Suprapubic skin (tissue), 3 donors: ENCODE measurements around the gene C2CD3.

Experiments used
- POLR2AphosphoS5 ChIP-seq, 3 donors: sonication (generic); formaldehyde crosslinking; IDR thresholded peaks; one replicate each; pipeline ENCODE4 v1.6.1; 2017; ENCODE audit warnings: antibody characterized with exemption in 3 of 3
- TF ChIP-seq, protein P1 (sequence below), 2 donors: fragments of 200-600 bp in 1 of 2; fragments of 450-650 bp in 1 of 2; sonication (generic) in 1 of 2; IDR thresholded peaks; one replicate each; pipeline ENCODE4 v1.5.1; 2016 to 2019; ENCODE audit warnings: antibody characterized with exemption in 2 of 2, mild to moderate bottlenecking in 1 of 2, moderate library complexity in 1 of 2

DNA sequence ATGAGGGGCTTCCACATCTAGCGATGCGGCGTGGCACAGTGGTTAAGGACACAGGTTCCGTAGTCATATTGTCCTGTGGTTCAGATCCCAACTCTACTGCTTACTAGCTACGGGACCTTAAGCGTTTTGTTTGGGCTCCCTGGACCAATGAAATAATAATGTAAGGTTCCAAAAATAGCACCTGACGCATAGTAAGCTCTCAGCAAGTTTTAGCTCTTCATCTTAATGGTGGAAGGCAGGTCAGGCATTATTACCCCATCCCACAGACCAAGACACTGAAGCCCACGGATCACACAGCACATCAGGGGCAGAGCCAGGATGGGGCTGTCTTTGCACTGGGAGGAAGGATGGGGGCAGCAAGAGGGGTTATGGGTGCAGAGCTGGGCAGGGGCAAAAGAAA, 206.9 kb downstream of the C2CD3 start:
- TF ChIP-seq POLR2AphosphoS5 (IDR thresholded peaks at IDR 0.05): no peak
- TF ChIP-seq, protein P1, sequence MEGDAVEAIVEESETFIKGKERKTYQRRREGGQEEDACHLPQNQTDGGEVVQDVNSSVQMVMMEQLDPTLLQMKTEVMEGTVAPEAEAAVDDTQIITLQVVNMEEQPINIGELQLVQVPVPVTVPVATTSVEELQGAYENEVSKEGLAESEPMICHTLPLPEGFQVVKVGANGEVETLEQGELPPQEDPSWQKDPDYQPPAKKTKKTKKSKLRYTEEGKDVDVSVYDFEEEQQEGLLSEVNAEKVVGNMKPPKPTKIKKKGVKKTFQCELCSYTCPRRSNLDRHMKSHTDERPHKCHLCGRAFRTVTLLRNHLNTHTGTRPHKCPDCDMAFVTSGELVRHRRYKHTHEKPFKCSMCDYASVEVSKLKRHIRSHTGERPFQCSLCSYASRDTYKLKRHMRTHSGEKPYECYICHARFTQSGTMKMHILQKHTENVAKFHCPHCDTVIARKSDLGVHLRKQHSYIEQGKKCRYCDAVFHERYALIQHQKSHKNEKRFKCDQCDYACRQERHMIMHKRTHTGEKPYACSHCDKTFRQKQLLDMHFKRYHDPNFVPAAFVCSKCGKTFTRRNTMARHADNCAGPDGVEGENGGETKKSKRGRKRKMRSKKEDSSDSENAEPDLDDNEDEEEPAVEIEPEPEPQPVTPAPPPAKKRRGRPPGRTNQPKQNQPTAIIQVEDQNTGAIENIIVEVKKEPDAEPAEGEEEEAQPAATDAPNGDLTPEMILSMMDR (IDR thresholded peaks at IDR 0.05): no peak
